WTC11 (cell line): ENCODE data around the gene ARHGAP8. TPM values are rescaled to one million over a fixed set of nuclear protein-coding genes. Genes with fewer than 3 reads are reported as not detected.

Experiments
- ATAC-seq: fragments of 200-7000 bp; cut with Tn5 transposase; 2 replicates; pipeline ENCODE4 v1.10.0; 2021; ENCODE audit warnings: mild to moderate bottlenecking, moderate library complexity
- CTCF ChIA-PET: fragments of 300-600 bp; sonication (Branson Sonifier 250); formaldehyde crosslinking; loops from one replicate; lab custom pipeline; 2021; ENCODE audit warnings: antibody characterized with exemption; lab: Charles Lee
- POLR2A ChIA-PET: fragments of 350-600 bp; sonication (Branson Sonifier 250); formaldehyde crosslinking; loops from one replicate; lab custom pipeline; 2021; ENCODE audit warnings: antibody characterized with exemption; lab: Charles Lee
- DNase-seq: peaks from one replicate; pipeline ENCODE4 v3.0.0; 2021; ENCODE audit warnings: low spot score
- H3K27ac Mint-ChIP-seq: 2 replicates; pipeline ENCODE4 v1.8.0; 2021; ENCODE audit warnings: mixed read lengths
- H3K27me3 Mint-ChIP-seq: 2 replicates; pipeline ENCODE4 v1.8.0; 2021; ENCODE audit warnings: low read depth, mild to moderate bottlenecking, moderate library complexity, mixed read lengths
- H3K36me3 Mint-ChIP-seq: 2 replicates; pipeline ENCODE4 v1.8.0; 2021; ENCODE audit warnings: mixed read lengths
- H3K4me1 Mint-ChIP-seq: 2 replicates; pipeline ENCODE4 v1.8.0; 2022; ENCODE audit warnings: mixed read lengths
- H3K4me3 Mint-ChIP-seq: 2 replicates; pipeline ENCODE4 v1.8.0; 2021; ENCODE audit warnings: mild to moderate bottlenecking, moderate library complexity, mixed read lengths
- H3K9me3 Mint-ChIP-seq: 2 replicates; pipeline ENCODE4 v1.8.0; 2021; ENCODE audit warnings: mixed read lengths
- ATF2 ChIP-seq: sonication (generic); formaldehyde crosslinking; IDR thresholded peaks from 2 replicates; pipeline ENCODE4 v1.8.1; 2022; ENCODE audit warnings: low read depth, missing genetic modification reagents, borderline replicate concordance
- CTCF ChIP-seq: fragments of 200-600 bp; IDR thresholded peaks from 2 replicates; pipeline ENCODE4 v1.8.0; 2022; ENCODE audit warnings: antibody characterized with exemption
- FOXP1 ChIP-seq: sonication (generic); formaldehyde crosslinking; IDR thresholded peaks from 2 replicates; pipeline ENCODE4 v1.8.0; 2022; ENCODE audit warnings: missing genetic modification reagents, mild to moderate bottlenecking, moderate library complexity, borderline replicate concordance
- FOXP4 ChIP-seq: sonication (generic); formaldehyde crosslinking; IDR thresholded peaks from 2 replicates; pipeline ENCODE4 v1.8.0; 2022; ENCODE audit warnings: mild to moderate bottlenecking, missing genetic modification reagents
- IRF1 ChIP-seq: sonication (generic); formaldehyde crosslinking; IDR thresholded peaks from 2 replicates; pipeline ENCODE4 v1.8.0; 2023; ENCODE audit warnings: missing genetic modification reagents
- KAT7 ChIP-seq: sonication (generic); formaldehyde crosslinking; IDR thresholded peaks from 2 replicates; pipeline ENCODE4 v1.8.1; 2023; ENCODE audit warnings: missing genetic modification reagents, mild to moderate bottlenecking, borderline replicate concordance
- MXD4 ChIP-seq: fragments of 250-450 bp; sonication (Bioruptor Pico); IDR thresholded peaks from 2 replicates; pipeline ENCODE4 v1.8.0; 2021; ENCODE audit warnings: mild to moderate bottlenecking, moderate library complexity, borderline replicate concordance
- ZNF263 ChIP-seq: sonication (generic); formaldehyde crosslinking; IDR thresholded peaks from 2 replicates; pipeline ENCODE4 v1.8.1; 2022; ENCODE audit warnings: low read depth, mild to moderate bottlenecking, moderate library complexity, missing genetic modification reagents
- ZNF396 ChIP-seq: fragments of 250-450 bp; sonication (Bioruptor Pico); IDR thresholded peaks from 2 replicates; pipeline ENCODE4 v1.8.0; 2021; ENCODE audit warnings: mild to moderate bottlenecking, moderate library complexity, borderline replicate concordance
- ZNF425 ChIP-seq: fragments of 250-450 bp; sonication (Bioruptor Pico); conservative IDR thresholded peaks from 2 replicates; pipeline ENCODE4 v1.9.0; 2021; ENCODE audit warnings: mild to moderate bottlenecking
- ZNF512 ChIP-seq: sonication (generic); formaldehyde crosslinking; IDR thresholded peaks from 2 replicates; pipeline ENCODE4 v1.8.1; 2022; ENCODE audit warnings: missing genetic modification reagents, borderline replicate concordance
- total RNA-seq: library from RNA; stranded (reverse); gene quantifications from 3 replicates; pipeline ENCODE4 v1.2.3, GENCODE V29; 2021
- TF ChIP-seq, protein P1 (sequence below): sonication (generic); formaldehyde crosslinking; IDR thresholded peaks from 2 replicates; pipeline ENCODE4 v1.8.0; 2022; ENCODE audit warnings: mild to moderate bottlenecking, missing genetic modification reagents
- TF ChIP-seq, protein P2 (sequence below): sonication (generic); formaldehyde crosslinking; conservative IDR thresholded peaks from 2 replicates; pipeline ENCODE4 v1.8.1; 2022; ENCODE audit warnings: mild to moderate bottlenecking, missing genetic modification reagents
- TF ChIP-seq, protein P3 (sequence below): sonication (generic); formaldehyde crosslinking; IDR thresholded peaks from 2 replicates; pipeline ENCODE4 v1.8.0; 2022; ENCODE audit warnings: missing genetic modification reagents

The ARHGAP8 gene
- total RNA-seq, 1 experiment from 2014 or later = 61.4 TPM

- H3K36me3 Mint-ChIP-seq = peaks cover 43% of the 10 kb centered on the region
- ChIA-PET CTCF (no interaction called here), POLR2A (no interaction called here)
- DNase-seq = no peak
- no peak for ATAC-seq
- TF ChIP-seq ZNF263 (CRISPR knock-in tag) (0 out of 2 replicates have a peak, but pooled peaks have one; percentile 29), MXD4 (no peak), ZNF396 (CRISPR knock-in tag) (no peak), KAT7 (CRISPR knock-in tag) (no peak), FOXP4 (CRISPR knock-in tag) (no peak)
- TF ChIP-seq, protein P1, sequence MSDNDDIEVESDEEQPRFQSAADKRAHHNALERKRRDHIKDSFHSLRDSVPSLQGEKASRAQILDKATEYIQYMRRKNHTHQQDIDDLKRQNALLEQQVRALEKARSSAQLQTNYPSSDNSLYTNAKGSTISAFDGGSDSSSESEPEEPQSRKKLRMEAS (CRISPR knock-in tag) = no peak
- TF ChIP-seq, protein P2, sequence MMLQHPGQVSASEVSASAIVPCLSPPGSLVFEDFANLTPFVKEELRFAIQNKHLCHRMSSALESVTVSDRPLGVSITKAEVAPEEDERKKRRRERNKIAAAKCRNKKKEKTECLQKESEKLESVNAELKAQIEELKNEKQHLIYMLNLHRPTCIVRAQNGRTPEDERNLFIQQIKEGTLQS = no peak
- TF ChIP-seq, protein P3, sequence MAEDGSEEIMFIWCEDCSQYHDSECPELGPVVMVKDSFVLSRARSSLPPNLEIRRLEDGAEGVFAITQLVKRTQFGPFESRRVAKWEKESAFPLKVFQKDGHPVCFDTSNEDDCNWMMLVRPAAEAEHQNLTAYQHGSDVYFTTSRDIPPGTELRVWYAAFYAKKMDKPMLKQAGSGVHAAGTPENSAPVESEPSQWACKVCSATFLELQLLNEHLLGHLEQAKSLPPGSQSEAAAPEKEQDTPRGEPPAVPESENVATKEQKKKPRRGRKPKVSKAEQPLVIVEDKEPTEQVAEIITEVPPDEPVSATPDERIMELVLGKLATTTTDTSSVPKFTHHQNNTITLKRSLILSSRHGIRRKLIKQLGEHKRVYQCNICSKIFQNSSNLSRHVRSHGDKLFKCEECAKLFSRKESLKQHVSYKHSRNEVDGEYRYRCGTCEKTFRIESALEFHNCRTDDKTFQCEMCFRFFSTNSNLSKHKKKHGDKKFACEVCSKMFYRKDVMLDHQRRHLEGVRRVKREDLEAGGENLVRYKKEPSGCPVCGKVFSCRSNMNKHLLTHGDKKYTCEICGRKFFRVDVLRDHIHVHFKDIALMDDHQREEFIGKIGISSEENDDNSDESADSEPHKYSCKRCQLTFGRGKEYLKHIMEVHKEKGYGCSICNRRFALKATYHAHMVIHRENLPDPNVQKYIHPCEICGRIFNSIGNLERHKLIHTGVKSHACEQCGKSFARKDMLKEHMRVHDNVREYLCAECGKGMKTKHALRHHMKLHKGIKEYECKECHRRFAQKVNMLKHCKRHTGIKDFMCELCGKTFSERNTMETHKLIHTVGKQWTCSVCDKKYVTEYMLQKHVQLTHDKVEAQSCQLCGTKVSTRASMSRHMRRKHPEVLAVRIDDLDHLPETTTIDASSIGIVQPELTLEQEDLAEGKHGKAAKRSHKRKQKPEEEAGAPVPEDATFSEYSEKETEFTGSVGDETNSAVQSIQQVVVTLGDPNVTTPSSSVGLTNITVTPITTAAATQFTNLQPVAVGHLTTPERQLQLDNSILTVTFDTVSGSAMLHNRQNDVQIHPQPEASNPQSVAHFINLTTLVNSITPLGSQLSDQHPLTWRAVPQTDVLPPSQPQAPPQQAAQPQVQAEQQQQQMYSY = no peak
- TF ChIP-seq, all 79 proteins: peak for 1
- H3K9me3 Mint-ChIP-seq = no peaks in the 10 kb centered on the region
- no peak overlapping the region; the same call in 1 of the 2 replicates for H3K27ac Mint-ChIP-seq
- H3K27me3 Mint-ChIP-seq = no peaks in the 10 kb centered on the region
- no peak overlapping the region for H3K4me3 Mint-ChIP-seq
- H3K4me1 Mint-ChIP-seq = peaks cover 18% of the 10 kb centered on the region
Measured at GRCh38 chr22:44891293-44891747, 138.9 kb downstream of the ARHGAP8 start.

DNA sequence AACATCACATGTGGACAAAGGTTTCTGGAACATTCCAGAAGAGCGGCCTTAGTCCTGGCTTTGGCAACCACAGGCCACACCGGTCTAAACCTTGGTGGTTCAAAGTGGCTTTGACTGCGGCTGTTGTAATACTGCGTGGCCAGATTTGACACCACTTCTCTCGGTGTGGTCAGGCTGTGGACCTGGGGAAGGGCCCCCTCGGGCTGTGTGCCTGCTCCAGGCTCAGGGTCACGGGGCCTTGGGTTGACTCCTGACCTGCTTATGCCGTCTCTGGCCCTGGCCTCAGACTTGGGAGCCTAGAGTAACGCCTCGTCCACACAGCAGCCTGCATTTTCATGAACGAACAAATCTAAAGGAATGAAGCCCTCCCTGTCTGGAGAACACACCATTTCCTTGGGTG lies 139.4 kb downstream of the ARHGAP8 start:
- POLR2A ChIA-PET = no interaction called here
- H3K27me3 Mint-ChIP-seq = no peaks in the 10 kb centered on the region
- H3K27ac Mint-ChIP-seq = peak overlapping the region; percentile 23; the same call in 1 of the 2 replicates
- H3K36me3 Mint-ChIP-seq = peaks cover 42% of the 10 kb centered on the region
- H3K4me1 Mint-ChIP-seq = peaks cover 18% of the 10 kb centered on the region
- no peak for TF ChIP-seq MXD4
- TF ChIP-seq, all 79 proteins: peak for 0
- ATAC-seq (no peak), DNase-seq (no peak)
- no peak overlapping the region for H3K4me3 Mint-ChIP-seq
- CTCF ChIA-PET = no interaction called here
- H3K9me3 Mint-ChIP-seq = no peaks in the 10 kb centered on the region

DNA sequence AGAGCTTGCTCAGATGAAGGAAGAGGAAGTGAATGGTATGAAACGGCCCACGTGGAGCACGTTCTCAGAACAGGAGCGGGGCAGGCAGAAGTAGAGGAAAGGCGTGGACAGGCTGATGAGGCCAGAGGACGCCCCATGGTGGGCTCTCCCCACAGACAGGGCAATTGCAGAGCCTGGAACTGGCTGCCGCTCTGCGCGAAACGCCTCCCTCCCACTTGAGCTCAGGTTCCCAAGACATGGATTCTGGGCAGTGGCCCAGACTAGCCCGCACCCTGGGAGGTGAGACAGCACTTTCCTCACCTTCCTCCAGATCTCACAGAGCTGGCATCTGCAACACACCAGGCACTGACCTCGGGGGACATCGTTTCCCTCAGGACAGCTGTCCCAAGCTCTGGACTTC lies 139.9 kb downstream of the ARHGAP8 start:
- TF ChIP-seq FOXP1 (CRISPR knock-in tag) (no peak), ATF2 (no peak), ZNF512 (CRISPR knock-in tag) (no peak), CTCF (no peak), MXD4 (no peak), IRF1 (no peak), ZNF425 (CRISPR knock-in tag) (no peak)
- TF ChIP-seq, all 79 proteins: peak for 0
- POLR2A ChIA-PET = no interaction called here

More for the DNA sequence above, 139.9 kb downstream of the ARHGAP8 start:
- peaks cover 18% of the 10 kb centered on the region for H3K4me1 Mint-ChIP-seq
- H3K9me3 Mint-ChIP-seq = no peaks in the 10 kb centered on the region
- H3K4me3 Mint-ChIP-seq = no peak overlapping the region
- peak overlapping the region; percentile 23; the same call in 1 of the 2 replicates for H3K27ac Mint-ChIP-seq
- DNase-seq = no peak
- ATAC-seq = no peak
- CTCF ChIA-PET = no interaction called here
- H3K27me3 Mint-ChIP-seq = no peaks in the 10 kb centered on the region
- H3K36me3 Mint-ChIP-seq = peaks cover 47% of the 10 kb centered on the region
